ENCODE results near the gene EFNA5. TPM values are rescaled to one million over a fixed set of nuclear protein-coding genes. Genes with fewer than 3 reads are reported as not detected.
A peak's percentile ranks its signal among the peaks of the same experiment; 100 is the strongest.

Gene EFNA5
- total RNA-seq, 4 donors from 2014 or later = 21.3 to 47.0 (median 29.3) TPM

DNA sequence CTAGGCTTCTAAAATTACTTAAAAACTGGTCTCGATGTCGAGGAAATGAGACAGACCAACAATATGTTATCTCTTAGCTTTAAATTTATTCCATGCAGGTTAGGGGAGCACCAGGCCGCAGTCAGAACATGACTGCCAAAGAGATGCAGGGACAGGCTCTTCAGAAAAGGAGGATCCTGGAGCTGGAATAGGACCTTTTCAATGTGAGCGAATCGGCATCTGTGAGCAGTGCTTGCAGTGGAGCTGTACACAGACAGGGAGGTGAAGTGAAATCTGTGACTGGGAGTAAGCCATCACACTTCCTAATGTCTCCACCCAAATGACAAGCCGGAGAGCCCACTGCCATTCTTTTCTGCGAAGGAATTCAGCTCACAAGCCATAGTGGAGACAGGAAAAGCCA, 78.2 kb downstream of the EFNA5 start:
- no peak overlapping the region for H3K4me3 ChIP-seq
- H3K27me3 ChIP-seq = no peaks in the 10 kb centered on the region
- H3K36me3 ChIP-seq = no peaks in the 10 kb centered on the region
- DNase-seq (ENCODE audit: low spot score in 2 of 2) = no peak
- no peak overlapping the region for H3K27ac ChIP-seq
- WGBS = 75% methylated on average over 7 of the region's 7 CpGs
- peaks cover 15% of the 10 kb centered on the region for H3K4me1 ChIP-seq
- TF ChIP-seq POLR2A (IDR thresholded peaks at IDR 0.05) = no peak
- no peak for TF ChIP-seq POLR2AphosphoS5 (IDR thresholded peaks at IDR 0.05)
- H3K9me3 ChIP-seq = no peaks in the 10 kb centered on the region

DNA sequence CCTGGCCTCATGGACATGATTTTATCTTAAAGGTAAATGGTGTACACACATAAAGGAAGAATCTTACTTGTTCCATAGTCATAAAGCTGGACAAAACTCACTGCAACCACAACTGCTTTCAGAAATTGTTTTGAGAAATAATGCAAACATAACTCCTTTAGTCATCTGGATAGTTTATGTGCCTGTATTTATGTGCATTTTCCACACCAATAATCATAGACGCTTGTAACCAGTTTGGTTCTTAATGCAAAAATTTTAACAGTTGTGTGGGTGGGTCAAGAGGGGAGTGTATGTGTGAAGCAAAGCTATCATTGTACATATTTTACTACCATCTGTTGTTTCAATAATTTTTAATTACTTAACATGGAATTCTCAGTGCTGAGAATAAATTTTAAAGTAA, 80.1 kb downstream of the EFNA5 start:
- Histone ChIP-seq H3K27me3 (no peaks in the 10 kb centered on the region), H3K27ac (no peak overlapping the region), H3K9me3 (no peaks in the 10 kb centered on the region), H3K36me3 (no peaks in the 10 kb centered on the region), H3K4me1 (peaks cover 15% of the 10 kb centered on the region), H3K4me3 (no peak overlapping the region)
- TF ChIP-seq CTCF (IDR thresholded peaks at IDR 0.05) (no peak), POLR2AphosphoS5 (IDR thresholded peaks at IDR 0.05) (no peak), POLR2A (IDR thresholded peaks at IDR 0.05) (no peak), EP300 (IDR thresholded peaks at IDR 0.05) (no peak)
- 66% methylated on average over 1 of the region's 1 CpG for WGBS
- DNase-seq (ENCODE audit: low spot score in 2 of 2) = no peak

DNA sequence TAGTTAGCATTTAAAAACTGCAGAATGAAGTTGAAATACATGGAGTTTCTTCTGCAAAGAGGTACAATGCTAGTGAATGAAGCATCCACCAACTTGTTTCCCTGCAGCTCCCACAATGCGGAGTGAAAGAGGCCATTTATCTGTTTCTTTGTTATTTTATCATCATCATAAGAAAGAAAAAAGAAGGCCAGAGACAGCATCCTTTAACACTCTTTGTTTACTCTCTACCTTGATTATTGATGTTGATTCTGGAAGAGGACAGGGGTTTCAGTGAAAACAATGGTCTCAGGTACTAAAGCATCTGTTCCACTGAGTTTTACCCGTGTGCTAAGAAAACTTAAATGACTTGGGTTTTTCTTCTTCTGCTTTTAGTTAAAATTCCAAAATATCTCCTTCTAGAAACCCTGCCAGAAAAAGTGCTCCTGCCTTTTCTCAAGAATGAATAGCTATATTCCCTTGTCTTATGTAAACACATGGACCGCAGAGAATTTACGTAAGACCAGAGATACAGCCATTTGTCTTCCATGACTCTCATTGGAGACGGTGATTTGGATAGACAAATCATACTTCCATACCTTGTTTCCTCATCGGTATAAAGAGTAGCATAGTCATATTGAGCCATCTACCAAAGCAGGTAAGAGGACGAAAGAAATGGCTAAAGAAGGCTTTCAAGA, 81.1 kb downstream of the EFNA5 start:
- no peak for TF ChIP-seq CTCF (IDR thresholded peaks at IDR 0.05)
- TF ChIP-seq POLR2AphosphoS5 (IDR thresholded peaks at IDR 0.05) = no peak
- no peak for TF ChIP-seq EP300 (IDR thresholded peaks at IDR 0.05)
- no peak for TF ChIP-seq POLR2A (IDR thresholded peaks at IDR 0.05)
- 90% methylated on average over 7 of the region's 7 CpGs for WGBS
- Histone ChIP-seq H3K4me3 (no peak overlapping the region), H3K36me3 (no peaks in the 10 kb centered on the region), H3K9me3 (no peaks in the 10 kb centered on the region), H3K27ac (no peak overlapping the region), H3K27me3 (no peaks in the 10 kb centered on the region), H3K4me1 (peaks cover 10% of the 10 kb centered on the region)
- no peak for DNase-seq (ENCODE audit: low spot score in 2 of 2)

GRCh38 chr5:107582625-107583024, 88.1 kb downstream of the EFNA5 start:
- Histone ChIP-seq H3K27ac (no peak overlapping the region), H3K4me1 (peaks cover 27% of the 10 kb centered on the region), H3K9me3 (no peaks in the 10 kb centered on the region), H3K27me3 (no peaks in the 10 kb centered on the region), H3K4me3 (no peak overlapping the region), H3K36me3 (no peaks in the 10 kb centered on the region)
- DNase-seq (ENCODE audit: low spot score in 2 of 2) = no peak
- TF ChIP-seq POLR2AphosphoS5 (IDR thresholded peaks at IDR 0.05) = no peak
- no peak for TF ChIP-seq CTCF (IDR thresholded peaks at IDR 0.05)
- TF ChIP-seq EP300 (IDR thresholded peaks at IDR 0.05) = no peak
- no peak for TF ChIP-seq POLR2A (IDR thresholded peaks at IDR 0.05)

DNA sequence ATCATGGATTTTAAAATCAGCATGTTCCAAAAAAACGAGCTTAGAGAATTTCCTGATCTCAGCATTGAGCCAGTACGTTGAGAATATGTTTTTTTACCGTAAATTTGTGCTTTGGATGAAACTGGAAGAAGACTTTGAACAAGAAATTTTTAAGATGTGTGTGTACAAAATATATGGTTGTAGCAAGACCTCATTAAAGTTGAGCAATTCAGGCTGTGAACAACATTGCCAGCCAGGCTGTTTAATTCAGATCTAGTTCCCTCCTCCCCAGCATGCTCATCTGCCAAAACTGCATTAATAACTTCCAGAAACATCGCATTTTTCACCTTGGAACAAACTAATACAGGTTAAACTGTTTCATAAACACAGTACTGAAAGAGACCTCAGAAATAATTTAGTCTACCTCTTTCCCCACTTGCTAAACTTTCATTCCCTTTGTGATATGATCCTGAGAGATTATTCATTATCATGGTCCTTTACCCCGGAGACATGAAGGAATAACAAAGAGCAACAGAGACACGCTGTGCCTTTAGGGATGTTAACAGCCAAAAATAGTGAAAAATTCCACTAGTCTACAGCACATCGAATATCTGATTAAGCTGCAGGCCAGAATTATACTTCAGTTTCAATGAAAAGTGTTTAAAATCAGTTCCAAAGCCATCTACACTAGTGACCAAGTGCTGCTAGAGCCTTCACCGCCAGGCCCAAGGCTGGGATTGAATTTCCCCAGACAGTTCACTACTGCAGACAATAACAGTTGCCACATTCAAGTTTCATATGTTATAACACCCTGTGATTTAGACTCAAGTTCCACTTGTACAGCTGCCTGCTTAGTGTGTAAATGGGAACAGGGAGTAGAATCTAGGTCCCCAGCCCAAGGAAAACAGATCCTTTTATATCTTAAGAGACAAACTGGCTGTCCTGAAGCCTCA, 89.6 kb downstream of the EFNA5 start:
- no peaks in the 10 kb centered on the region for H3K27me3 ChIP-seq
- H3K4me3 ChIP-seq = no peak overlapping the region
- peaks cover 42% of the 10 kb centered on the region for H3K4me1 ChIP-seq
- 36% methylated on average over 8 of the region's 8 CpGs for WGBS
- no peaks in the 10 kb centered on the region for H3K9me3 ChIP-seq
- TF ChIP-seq POLR2AphosphoS5 (IDR thresholded peaks at IDR 0.05) (no peak), CTCF (IDR thresholded peaks at IDR 0.05) (no peak), EP300 (IDR thresholded peaks at IDR 0.05) (no peak), POLR2A (IDR thresholded peaks at IDR 0.05) (no peak)
- H3K27ac ChIP-seq = peak overlapping the region; percentile 55
- no peaks in the 10 kb centered on the region for H3K36me3 ChIP-seq
- DNase-seq (ENCODE audit: low spot score in 2 of 2) = no peak

Measured in suprapubic skin (tissue), 4 donors.